GM04504 (cell line): ENCODE results near the gene ADIG.
A peak's percentile ranks its signal among the peaks of the same experiment; 100 is the strongest.
"Not testable (repeated sequence)": the region's sequence is repeated elsewhere in the genome, so short reads cannot be mapped to it uniquely, and the experiment has no call there.

Experiments used
- DNase-seq: peaks from one replicate; pipeline ENCODE4 v3.0.0-alpha.2; 2012; ENCODE audit warnings: low read depth

The ADIG gene

GRCh38 chr20:38573413-38573812 lies 7.6 kb upstream of the ADIG start:
- DNase-seq: peak; percentile 4

DNA sequence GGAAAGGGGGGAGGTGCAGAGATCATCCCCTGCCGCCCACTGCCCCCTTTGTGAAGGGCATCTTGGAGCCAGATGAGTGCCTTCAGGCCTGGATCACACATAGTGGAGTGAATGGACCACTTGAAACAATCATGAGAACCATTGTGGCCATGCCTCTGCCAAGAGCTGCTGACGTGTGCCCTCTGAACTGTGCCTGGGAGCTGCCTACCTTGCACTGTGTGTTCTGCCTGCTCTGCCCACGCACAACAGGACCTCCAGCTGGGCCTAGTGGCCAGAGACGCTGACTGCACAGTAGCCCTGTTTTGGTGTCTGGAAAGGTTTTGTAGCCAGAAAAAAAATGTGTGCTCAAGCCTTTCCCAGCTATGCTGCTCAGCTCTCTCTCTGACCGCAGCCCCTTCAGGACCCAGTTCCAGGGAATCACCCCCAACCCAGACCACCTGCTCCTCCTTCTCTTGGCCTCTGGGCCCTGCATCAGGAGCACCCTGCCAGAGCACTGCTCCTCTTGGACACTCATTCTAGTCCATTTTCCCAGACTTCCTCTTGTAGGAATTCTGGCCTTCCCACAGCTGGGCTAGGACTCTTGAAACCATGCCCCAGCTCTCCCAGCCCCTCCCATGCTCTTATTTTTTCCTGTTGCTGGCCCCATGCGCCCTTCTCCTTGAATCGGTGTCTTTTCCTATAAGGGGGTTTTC lies 1.6 kb upstream of the ADIG start:
- no peak for DNase-seq

DNA sequence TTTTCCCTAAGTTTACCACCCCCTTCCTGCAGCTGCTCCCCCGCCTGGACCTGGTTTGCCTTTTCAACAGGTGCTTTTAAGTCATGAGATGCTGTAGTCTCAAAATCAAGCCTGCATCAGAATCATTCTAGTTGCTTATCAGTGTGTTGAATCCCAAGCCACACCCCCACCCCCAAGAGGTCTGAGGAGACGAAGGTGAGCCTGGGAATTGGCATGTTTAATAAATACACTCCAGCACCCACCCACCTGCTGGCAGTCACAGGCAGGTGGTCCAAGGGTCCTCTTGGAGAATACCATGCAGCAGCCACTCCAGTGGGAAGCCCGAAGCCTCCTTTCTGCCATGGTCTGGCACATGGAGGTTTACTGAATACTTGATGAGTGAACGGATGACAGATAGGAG lies 1.1 kb upstream of the ADIG start:
- no peak for DNase-seq

GRCh38 chr20:38581830-38582358 lies 897 bp downstream of the ADIG start:
- DNase-seq: no peak

GRCh38 chr20:38583306-38583705 lies 2.3 kb downstream of the ADIG start:
- no peak for DNase-seq

- no peak for DNase-seq
These were observed 3.2 kb downstream of the ADIG start for GRCh38 chr20:38584099-38584763.

GRCh38 chr20:38585404-38586180 lies 4.6 kb downstream of the ADIG start:
- no peak for DNase-seq

- DNase-seq: no peak
These were observed 5.2 kb downstream of the ADIG start for GRCh38 chr20:38586181-38586525.

DNA sequence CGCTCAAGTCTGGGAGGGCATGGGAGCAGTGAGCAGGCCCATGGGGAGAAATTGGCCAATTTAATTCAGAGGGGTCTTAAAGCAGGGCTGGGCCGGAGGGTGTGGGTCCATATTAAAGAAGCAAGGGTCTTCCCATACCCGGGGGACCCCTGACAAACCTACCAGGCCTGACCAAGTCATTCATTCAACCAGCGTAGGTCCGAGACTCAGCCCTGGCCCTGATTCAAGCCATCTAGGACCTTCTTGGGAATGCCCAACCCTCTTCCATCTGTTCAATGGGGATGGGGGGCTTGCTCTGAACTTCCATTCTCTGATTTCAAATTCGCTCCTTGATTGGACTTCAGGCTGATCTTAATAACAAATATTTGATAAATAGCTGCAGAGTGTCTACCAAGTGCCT lies 7.3 kb downstream of the ADIG start:
- no peak for DNase-seq

DNA sequence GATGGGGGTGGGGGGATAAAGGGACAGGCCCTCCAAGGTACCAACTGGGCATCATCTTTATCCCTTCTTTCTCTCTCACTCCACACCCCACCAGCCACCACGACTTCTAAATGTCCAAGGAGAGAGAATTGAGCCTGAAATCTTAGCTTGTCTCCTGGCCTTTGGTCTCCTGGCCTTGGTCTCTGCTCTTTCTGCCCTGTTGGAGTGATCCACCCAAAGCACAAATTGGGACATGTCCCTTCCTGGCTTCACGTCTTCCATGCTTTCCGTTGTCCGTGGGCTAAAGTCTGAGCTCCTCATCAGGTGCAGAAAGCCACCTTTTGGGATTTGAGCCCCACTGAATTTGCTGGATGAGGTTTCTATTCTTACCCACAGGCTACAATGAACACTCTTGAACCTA lies 8.4 kb downstream of the ADIG start:
- DNase-seq: no peak

DNA sequence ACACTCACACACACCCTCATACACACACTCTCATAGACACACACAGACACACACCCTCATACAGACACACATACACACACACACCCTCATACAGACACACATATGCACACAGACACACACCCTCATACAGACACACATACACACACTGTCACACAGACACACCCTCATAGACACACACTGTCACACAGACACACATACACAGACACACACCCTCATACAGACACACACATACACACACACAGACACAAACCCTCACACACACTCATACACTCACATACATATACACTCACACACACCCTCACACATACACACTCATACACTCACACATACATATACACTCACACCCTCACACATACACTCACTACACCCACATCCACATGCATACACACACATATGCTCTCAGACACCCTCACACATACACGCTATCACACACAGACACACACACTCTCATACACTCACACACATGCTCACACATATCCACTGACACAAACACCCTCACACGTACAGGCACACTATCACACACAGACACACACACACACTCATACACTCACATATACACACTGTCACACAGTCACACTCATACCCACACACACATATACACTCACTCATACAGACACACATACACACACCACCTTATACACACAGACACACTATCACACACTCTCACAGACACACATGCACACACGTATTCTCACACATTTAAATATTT lies 9.1 kb downstream of the ADIG start:
- no peak for DNase-seq

GRCh38 chr20:38590676-38591473 lies 9.9 kb downstream of the ADIG start:
- DNase-seq: no peak

DNA sequence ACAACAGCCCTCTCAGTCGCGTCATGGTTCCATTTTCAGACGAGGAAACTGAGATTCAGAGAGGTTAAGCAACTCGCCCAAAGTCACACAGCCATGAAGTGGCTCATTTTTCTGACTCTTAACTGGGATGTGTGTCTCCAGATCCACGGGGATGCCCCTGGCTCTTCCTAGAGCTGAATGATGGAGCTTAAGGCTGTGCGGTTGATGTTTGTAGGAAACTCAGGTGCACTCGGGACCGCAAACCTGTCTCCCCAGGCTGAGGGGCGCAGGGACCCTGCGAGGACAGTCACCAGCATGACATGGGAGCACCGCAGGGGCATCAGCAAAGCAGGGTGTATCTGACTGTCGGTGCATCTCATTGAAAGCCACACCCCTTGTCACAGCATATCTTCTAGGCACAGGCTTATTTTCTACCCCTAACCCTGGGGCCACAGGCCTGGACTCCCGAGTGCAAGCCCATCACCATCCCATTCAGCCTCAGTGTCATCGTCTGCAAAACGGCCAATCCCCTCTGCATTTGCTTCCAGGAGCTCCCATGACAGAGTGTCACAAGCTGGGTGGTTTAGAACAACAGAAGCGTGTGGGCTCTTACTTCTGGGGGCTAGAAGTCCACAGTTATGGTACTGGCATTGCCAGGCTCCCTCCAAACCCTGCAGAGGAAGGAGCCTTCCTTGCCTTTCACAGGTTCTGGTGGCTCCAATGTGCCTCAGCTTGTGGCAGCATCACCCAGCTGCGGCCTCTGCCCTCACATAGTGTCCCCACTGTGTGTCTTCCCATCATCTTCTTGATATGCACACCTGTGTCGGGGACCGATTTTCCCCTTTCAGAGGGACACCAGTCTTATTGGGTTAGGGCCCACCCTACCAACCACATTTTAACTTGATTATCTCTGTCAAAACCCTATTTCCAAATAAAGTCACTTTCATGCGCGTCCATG lies 10.7 kb downstream of the ADIG start:
- no peak for DNase-seq

- not testable (repeated sequence) for DNase-seq
These were observed 11.4 kb downstream of the ADIG start for GRCh38 chr20:38592411-38592790.

- not testable (repeated sequence) for DNase-seq
These were observed 13.3 kb downstream of the ADIG start for GRCh38 chr20:38594281-38594680.

- not testable (repeated sequence) for DNase-seq
These were observed 14.9 kb downstream of the ADIG start for GRCh38 chr20:38595886-38596285.

- no peak for DNase-seq
These were observed 18.4 kb downstream of the ADIG start for GRCh38 chr20:38599410-38599882.

DNA sequence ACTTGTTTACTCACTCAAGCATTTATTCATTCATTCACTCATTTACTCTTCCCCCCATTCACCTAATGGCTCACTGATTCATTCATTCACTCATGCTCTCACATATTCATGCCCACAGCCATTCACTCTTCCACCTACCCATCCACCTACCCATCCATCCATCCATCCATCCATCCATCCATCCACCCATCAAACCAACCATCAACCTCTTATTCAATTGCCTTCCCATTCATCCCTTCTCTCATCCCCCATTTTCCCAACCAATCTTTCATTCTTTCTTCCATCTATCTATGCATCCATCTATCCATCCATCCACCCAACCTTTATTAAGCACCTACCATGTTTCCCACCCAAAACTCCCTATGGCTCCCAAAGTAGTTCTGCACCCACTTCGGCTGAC lies 19.1 kb downstream of the ADIG start:
- DNase-seq: no peak

DNA sequence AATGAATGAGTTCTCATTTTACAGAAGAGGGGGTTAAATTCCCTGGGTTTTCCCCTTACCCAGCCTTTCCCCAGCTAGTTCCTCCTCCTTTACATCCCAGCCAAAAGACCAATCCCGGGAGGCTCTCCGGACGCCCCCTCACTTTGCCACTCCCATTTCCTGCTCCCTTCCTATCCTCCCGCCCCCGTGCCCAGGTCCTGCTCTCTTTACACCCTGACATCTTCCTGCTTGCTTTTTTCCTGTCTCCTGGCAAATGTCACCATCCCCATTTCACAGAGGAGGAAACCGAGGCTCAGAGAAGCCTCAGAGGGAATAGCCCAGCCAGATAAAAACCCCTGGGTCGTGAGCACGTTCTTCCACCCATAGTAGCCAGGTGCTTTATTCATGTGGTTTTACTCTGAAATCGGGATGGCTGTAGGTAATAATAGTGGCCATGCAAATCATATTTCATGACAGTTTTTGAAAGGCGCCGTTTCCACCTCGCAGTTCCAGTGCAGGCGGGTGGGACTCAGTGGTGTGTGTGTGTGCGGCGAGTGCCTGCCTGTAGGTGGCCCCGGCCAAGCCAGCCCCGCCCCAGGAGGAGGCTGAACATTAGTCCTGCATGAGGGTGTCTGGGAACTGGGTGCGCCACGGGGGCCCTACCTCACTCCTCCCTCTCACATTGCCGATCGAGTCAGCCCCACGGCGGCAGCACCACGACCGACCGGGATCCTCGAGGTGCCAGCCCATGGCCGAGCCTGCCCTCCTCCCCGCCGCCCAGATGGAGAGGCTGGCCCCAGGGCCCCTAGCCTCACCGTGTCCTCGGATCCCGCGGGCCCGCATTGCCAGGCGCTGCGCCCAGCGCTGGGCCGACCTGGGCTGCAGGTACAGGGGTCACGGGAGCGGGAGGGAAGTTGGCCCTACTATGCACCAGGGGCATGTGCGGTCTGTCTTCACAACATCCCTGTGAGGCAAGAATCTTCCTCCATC lies 20.5 kb downstream of the ADIG start, which contains the start of gene ARHGAP40:
TSS of gene ARHGAP40 (plus strand) at position 594 of the 969 bp plus-strand sequence.
- DNase-seq: no peak
